GM21423 (cell line): ENCODE results near the gene CTSZ.
"Not testable (repeated sequence)": the region's sequence is repeated elsewhere in the genome, so short reads cannot be mapped to it uniquely, and the experiment has no call there.

Experiments used
- ATAC-seq: cut with Tn5 transposase; IDR thresholded peaks from one replicate; pipeline ENCODE4 v1.9.1; 2021; ENCODE audit warnings: mild to moderate bottlenecking, moderate library complexity; ENCODE audit not compliant: unreplicated experiment

CTSZ gene

DNA sequence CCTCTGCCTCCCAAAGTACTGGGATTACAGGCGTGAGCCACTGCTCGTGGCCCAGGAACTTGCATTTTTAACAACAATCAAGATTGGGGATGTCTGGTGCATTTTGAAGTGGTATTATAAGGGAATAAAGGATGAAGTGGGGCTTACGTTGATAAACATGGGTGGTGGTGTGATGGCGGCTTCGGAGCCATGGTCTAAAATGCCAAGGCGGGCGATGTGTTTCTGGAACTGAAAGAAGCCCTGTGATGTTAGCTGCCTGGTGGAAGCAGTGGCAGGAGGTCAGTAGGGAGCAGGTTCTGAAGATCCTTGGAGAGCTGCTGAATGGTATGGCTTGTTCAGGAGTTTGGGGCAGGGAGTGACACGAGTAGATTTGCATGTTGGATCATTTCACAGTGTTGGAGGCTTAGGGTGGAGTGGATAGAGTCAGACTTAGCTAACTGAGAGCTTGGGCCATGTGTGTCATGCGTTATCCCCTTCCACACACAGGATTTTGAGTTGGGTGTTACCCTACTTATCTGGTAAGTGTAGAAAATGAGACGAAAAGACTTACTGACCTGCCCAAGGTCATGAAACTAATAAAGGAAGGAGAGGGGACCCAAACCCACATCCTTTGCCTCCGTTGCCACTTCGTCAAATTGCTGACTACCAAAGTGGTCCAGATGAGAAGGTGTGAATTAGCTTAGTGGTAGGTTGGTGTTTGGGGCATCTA, 24.5 kb downstream of the CTSZ start:
- ATAC-seq = no peak

DNA sequence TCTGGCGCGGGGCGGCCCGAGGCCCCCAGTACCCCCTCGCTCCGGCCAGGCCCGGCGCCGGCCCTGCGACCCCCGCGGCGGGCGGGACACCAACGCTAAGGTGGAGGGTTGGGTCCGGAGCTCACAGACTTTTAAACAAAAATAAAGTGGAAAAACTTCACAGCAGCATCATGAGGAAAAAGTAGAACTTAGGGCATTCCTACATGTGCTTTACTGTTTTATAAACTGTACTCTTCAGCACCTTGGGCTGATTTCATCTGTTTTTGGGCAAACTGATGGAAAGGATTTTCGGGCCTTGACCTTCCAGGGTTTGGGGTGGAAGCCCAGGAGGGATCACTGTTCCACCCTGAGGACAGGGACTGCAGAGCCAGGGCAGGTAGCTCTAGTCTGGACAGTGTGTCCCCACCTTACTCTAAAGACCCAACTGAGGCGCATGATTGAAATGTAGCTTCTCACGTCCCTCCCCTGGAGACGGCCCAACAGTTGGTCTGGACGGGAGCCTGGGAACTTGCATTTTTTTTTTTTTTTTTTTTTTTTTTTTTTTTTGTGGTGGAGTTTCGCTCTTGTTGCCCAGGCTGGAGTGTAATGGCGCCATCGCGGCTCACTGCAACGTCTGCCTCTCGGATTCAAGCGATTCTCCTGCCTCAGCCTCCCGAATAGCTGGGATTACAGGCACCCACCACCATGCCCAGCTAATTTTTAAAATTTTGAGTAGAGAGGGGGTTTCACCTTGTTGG, 25.3 kb downstream of the CTSZ start:
- ATAC-seq = peak; percentile 2

DNA sequence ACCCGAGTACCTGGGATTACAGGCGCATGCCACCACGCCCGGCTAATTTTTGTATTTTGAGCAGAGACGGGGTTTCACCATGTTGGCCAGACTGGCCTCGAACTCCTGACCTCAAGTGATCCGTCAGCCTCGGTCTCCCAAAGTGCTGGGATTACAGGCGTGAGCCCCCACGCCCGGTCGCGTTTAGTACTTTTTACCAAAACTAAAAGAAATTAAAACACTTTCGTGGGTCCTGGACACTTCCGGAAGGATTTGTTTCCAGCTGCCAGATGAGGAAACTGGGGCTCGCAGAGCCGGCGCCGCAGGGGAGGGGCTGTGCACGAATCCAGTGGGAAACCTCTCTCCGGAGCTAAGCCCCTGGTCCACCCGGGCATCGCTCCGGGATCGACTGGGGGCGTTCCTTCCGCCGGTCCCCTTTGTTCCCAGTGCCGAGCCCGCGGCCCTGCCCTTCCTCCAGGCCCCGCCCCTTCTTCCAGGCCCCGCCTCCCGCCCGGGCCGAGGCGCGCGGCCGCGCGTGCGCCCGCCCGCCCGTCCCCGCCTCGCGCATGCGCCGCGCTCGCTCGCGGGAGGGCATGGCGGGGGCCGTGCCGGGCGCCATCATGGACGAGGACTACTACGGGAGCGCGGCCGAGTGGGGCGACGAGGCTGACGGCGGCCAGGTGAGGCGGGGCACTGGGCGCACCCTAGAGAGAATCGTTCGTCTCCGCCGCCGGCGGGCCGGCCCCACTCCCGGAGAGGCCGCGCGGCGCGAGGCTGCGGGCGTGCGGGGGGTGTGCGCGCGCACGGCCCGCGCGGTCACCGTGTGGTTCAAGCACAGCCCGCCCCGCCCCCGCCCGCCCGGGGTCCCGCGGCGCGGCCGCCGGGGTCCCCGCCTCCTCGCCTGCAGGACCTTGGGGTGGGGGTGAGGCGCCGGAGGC, 26.1 kb downstream of the CTSZ start, which contains the start of gene NELFCD:
NELFCD (plus strand) TSS at position 546 of the 917 bp plus-strand sequence; CDS start at position 600, 54 bp downstream.
- peak; percentile 68 for ATAC-seq

DNA sequence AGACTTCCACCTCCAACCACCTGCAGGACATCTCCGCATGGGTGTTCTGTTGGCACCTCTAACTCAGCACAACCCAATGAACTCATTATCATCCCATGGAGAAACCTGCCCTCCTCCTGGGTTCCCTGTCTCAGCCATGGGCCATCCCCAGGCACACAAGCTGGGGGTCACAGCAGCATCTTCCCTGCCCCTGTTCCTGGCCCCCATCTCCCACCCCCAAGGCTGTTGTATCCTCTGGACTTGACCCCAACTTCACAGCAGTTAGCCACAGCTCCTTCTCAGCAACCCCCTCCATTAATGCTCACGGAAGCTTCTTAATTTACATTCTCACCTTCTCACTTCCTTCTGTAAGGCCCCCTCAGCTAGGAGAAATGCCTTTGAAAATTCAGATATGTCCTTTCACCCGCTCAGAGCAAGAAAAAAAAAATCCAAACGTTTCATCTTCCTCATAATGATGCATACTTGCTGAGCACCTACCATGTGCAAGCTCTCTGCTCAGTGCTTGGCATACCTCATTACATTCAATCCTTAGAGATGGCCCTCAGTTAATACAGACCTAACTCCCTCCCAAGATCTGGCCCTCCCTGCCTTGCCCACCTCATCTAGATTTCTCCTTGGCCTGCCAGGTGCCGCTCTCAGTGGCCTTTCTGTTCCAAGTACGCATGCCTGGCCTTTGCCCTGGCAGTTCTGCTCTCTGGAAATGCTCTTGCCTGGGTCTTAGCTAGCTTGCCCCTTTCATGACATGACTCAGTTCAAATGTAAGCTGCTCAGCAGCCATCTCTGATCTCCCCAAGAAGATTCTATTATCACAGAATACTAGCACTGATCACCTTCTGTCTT, 28.5 kb downstream of the CTSZ start:
- no peak for ATAC-seq

DNA sequence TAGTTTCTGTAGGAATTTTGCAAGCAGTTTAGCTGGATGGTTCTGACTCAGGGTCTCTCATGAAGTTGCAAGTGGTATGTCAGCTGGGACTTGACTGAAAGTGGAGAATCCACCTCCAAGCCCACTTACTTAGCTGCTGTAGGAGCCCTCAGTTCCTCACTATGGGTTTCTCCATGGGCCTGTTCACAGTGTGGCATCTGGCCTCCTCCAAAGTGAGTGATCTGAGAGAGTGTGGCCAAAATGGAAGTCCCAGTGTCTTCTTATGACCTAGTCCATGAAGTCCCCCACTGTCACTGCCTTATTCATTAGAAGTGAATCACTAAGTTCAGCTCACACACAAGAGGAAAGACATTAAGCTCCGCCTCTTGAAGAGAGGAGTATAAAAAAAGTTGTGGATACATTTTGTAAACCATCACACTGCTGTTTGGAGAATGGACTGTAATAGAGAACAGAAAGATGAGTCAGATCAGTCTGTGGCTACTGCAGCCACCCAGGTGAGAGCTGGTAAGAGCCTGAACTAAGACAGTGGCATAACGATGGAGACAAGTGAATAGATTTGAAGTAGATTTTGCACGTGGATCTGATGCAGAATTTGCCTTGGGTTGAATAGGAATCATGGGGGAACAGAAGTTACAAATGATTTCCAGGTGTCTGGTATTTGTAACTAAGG, 30.9 kb downstream of the CTSZ start:
- ATAC-seq = peak; percentile 35

DNA sequence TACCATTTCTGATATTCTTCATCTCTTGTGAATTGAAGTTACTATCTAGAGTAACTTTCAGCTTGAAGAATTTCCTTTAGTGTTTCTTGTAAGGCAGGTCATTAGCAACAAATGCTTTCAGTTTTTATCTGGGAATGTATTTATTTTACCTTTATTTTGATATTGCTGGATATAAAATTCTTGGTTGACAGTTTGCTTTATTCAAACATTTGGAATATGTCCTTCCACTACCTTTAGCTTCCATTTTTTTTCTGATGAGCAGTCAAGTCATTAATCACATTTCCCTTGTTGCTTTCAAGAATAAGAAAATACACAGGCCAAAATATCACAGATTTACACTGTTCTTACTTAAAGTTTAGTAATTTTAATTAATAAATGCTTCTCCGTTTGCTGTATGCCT, 31.7 kb downstream of the CTSZ start:
- no peak for ATAC-seq

DNA sequence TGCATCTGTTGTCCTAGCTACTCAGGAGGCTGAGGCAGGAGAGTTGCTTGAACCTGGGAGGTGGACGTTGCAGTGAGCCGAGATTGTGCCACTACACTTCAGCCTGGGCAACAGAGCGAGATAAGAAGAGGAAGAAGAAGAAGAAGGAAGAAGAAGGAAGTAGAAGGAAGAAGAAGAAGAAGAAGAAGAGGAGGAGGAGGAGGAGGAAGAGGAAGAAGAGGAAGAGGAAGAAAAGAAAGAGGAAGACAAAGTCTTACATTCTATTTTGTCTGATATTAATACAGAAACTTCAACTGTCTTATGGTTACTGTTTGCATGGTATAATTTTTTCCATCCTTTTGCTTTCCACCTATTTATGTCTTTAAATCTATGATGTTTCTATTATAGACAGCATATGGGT, 33.2 kb downstream of the CTSZ start:
- no peak for ATAC-seq

DNA sequence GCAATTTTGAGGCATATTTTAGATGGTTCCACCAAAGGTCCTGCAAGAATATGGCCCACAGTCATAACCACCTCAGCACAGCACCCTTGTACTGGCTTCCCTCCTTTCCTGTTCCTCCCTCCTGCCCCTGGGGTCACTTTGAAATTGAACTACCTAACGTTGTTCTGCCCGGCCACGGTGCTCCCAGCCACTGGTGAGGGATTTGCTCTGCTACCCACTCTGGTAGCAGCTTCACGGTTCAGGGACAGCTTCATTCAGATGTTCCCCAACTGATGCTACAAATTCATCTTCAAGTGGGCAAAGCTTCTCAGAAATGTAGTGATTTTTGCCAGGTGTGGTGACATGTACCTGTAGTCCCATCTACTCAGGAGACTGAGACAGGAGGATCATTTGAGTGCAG, 33.9 kb downstream of the CTSZ start:
- no peak for ATAC-seq

DNA sequence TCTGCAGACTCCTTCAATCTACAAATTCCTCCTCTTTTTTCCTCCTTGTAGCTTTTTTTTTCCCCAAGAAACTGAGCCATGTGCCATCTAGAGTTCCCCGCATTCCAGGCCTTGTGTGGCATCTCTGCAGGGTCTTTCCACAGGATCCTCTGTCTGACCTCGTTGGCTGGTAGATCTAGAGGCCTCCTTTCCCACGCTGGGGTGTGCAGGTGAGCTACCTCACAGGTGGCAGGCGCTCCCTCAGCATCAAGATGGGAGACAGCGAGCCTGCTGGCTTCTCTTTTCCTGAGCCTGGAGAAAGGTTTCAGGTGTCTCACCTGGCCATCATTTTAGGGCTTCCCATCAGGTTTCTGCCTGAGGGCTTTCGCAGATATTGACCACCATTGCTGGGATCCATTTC, 35.6 kb downstream of the CTSZ start:
- ATAC-seq = no peak

DNA sequence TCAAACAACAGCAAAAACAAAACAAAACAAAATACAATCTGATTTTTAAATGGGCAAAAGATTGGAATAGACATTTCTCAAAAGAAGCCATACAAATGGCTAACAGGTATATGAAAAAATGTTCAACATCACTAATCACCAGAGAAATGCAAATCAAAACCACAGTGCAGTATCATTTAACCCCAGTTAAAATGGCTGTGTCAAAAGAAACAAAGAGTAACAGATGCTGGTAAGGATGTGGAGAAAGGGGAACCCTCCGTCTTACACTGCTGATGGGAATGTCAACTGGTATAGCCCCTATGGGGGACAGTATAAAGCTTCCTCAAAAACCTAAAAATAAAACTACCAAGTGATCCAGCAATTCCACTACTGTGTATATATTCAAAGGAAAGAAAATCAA, 36.9 kb downstream of the CTSZ start:
- ATAC-seq = no peak

DNA sequence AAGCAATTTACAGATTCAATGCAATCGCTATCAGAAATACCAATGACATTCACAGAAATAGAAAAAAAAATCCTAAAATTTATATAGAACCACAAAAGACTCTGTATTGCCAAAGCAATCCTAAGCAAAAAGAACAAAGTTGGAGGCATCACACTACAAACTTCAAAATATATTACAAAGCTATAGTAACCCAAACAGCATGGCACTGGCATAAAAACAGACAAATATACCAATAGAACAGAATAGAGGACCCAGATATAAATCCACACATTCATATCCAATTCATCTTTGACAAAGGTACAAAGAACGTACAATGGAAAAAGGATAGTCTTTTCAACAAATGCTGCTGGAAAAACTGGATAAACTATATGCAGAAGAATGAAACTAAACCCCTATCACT, 37.6 kb downstream of the CTSZ start:
- ATAC-seq = no peak

DNA sequence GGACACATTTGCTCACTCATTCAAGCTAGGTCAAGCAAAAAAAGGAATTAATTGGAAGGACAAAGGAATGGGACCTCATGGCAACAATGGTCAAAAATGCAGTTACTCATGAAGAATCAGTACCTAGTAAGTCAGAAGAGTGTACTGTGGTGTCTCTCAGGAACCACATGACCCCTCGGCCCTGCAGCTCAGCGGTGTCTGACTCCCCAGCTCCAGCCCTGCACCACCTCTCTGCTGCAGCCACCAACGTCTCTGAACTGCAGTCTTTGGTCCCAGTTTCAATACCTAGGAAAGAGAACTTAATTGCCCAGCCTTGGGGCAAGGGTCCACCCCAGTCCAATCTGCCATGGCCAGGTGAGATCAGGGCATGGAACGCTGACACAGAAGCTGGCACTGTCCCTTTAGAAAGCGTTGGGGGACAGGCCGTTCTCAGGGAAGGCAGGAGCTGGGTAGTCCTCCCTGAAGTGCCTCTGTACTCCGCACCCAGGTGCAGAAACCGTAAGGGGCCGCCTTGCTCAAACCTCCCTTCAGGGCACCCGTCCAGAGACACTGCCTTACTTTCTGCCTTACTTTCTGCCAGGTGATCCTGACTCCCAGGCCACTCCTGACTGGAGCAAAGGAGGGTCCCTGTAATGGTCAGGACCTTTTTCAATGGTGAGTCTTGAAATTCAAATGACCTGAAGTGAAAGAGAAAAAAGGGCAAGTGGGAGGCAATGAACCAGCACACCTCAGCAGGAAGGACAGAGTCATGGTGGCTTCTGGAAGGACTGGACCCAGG, 39.2 kb downstream of the CTSZ start:
- ATAC-seq = no peak

DNA sequence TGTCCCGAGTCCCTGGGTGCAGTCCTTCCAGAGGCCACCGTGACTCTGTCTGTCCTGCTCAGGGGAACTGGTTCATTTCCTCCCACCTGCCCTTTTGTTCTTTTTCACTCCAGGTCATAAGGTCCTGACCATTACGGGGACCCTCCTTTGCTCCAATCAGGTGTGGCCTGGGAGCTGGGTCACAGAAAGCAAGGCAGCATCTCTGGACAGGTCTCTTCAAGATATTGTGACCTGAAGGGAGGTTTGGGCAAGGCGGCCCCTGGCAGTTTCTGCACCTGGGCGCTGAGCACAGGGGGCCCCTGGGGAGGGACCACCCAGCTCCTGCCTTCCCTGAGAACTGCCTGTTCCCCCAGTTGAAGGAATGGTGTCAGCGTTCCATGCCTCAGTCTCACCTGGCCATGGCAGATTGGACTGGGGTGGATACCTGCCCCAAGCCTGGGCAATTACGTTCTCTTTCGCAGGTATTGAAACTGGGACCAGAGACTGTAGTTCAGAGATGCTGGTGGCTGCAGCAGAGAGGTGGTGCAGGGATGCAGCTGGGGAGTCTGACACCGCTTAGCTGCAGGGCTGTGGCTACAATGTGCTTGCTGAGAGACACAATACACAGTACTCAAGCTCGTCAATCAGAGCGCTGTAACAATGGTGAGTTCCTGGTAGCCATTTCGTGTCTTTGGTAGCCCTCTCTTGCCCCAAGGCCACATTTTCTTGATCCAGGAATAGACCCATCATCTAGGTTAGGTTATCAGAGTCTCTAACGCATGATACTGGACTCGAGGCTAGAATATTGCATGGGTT, 41.6 kb downstream of the CTSZ start:
- no peak for ATAC-seq

DNA sequence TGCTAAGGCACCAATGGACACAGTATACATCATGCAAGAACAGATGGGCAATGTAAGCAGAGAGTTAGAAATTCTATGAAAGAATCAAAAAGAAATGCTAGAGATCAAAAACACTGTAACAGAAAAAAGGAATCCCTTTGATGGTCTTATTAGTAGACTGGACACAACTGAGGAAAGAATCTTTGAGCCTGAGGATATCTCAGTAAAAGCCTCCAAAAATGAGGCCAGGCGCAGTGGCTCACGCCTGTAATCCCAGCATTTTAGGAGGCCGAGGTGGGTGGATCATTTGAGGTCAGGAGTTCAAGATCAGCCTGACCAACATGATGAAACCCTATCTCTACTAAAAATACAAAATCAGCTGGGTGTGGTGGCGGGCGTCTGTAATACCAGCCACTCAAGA, 43.1 kb downstream of the CTSZ start:
- ATAC-seq = not testable (repeated sequence)

DNA sequence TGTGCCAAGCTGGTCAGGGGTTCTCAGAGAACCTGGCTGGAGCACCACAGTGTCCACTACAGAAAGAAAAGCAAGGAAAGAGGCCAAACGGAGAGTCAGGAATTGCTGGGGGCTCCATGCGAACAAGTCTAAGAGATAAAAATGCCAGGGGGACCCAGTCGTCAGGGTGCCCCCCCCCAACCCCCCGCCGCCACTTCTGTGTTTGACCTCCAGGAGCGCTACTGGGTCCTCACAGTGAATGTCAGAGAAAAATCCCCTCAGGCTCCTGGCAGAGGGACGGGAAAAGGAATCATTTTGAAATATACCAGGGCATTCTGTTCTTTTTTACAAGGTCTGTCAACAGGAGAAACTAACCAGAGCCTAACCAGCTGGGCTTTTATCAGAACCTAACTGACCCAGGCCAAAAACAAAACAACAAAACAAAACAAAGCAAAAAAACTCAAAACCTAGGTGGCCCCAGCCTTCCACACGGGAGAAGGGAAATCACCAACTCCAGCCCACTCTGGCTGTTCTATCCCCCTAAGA, 43.9 kb downstream of the CTSZ start:
- ATAC-seq = no peak

DNA sequence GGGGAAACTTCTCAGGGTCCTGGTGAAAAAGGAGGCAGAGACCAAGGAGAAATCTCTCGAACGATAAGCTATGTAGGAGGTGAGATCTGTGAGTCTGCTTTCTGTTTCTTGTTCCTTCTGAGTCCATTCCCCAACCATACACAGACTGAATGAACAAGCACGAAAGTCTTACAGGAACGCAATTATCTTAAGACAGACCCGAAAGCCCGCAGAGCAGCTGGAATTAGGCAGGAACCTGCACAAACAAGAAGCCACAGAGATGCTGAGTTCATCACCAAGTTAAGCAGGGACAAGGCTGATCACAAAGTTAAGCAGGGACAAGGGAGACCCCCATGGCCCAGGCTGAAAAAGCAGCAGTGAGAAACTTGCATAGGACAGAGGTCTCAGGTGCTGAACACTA, 47.4 kb downstream of the CTSZ start:
- ATAC-seq = no peak

DNA sequence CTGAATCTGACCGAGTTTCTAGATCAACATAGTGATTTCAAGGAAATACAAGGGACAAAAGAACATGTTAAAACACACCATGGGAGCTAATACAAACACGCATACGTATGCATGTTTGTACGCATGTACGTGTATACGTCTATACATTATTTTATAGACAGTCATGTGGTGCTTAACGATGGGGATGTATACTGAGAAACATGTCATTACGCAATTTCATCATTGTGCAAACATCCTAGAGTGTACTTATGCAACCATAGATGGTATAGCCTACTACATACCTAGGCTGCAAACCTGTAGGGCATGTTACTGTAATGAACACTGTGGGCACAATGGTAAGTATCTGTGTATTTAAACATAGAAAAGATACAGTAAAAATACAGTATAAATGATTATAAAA, 51.0 kb downstream of the CTSZ start:
- ATAC-seq = no peak

DNA sequence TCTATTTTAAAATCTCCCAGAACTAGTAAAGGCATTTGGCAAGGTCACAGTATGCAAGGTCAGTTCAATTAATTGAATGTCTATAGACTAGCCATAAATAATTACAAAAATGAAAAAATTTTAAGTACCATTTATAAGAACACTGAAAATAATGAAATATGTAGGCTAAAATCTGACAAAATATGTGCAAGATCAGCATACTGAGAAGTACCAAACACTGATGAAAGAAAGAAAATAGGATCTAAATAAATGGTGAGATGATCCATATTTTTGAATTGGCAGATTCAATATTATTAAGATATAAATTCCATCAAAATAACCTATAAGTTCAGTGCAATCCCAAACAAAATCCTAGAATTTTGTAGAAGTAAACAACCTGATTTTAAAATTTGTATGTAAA, 54.0 kb downstream of the CTSZ start:
- no peak for ATAC-seq
